ENCODE results near the gene RASAL1.

The RASAL1 gene

GRCh38 chr12:113135178-113136127, at the start of gene RASAL1:
Gene RASAL1 (minus strand): TSS chr12:113135761. CDS start chr12:113135462, 299 bp downstream.
- peak; percentile 77 for DNase-seq

GRCh38 chr12:113184900-113185179, 49.3 kb upstream of the RASAL1 start:
- peak; percentile 87 for DNase-seq

GRCh38 chr12:113184098-113184899, 48.7 kb upstream of the RASAL1 start:
- DNase-seq: no peak

GRCh38 chr12:113183030-113183589, 47.5 kb upstream of the RASAL1 start:
- DNase-seq: no peak

GRCh38 chr12:113181975-113182374, 46.4 kb upstream of the RASAL1 start:
- DNase-seq: no peak

GRCh38 chr12:113180333-113180732, 44.8 kb upstream of the RASAL1 start:
- DNase-seq: no peak

- DNase-seq: no peak
Observed at GRCh38 chr12:113179023-113179422, 43.5 kb upstream of the RASAL1 start.

GRCh38 chr12:113174461-113175384, 39.2 kb upstream of the RASAL1 start:
- peak; percentile 64 for DNase-seq

GRCh38 chr12:113173081-113173698, 37.6 kb upstream of the RASAL1 start:
- DNase-seq: no peak

GRCh38 chr12:113172185-113172584, 36.6 kb upstream of the RASAL1 start:
- no peak for DNase-seq

GRCh38 chr12:113171543-113171942, 36.0 kb upstream of the RASAL1 start:
- DNase-seq: no peak

- DNase-seq: no peak
Observed at GRCh38 chr12:113170926-113171325, 35.4 kb upstream of the RASAL1 start.

GRCh38 chr12:113170457-113170856, 34.9 kb upstream of the RASAL1 start:
- no peak for DNase-seq

GRCh38 chr12:113169697-113170096, 34.1 kb upstream of the RASAL1 start:
- no peak for DNase-seq

- DNase-seq: no peak
Observed at GRCh38 chr12:113167868-113168267, 32.3 kb upstream of the RASAL1 start.

GRCh38 chr12:113165521-113166450, 30.2 kb upstream of the RASAL1 start:
- no peak for DNase-seq

GRCh38 chr12:113164014-113164413, 28.5 kb upstream of the RASAL1 start:
- DNase-seq: no peak

- DNase-seq: no peak
Observed at GRCh38 chr12:113163030-113163360, 27.4 kb upstream of the RASAL1 start.

GRCh38 chr12:113162102-113163029, 26.8 kb upstream of the RASAL1 start:
- DNase-seq: no peak

Measured in CD4-positive, alpha-beta T cell treated with Interleukin-15 for 1 hour (primary cell).